Lung (tissue), 12 donors: ENCODE measurements around the gene LANCL3. TPM values are rescaled to one million over a fixed set of nuclear protein-coding genes. Genes with fewer than 3 reads are reported as not detected.
A peak's percentile ranks its signal among the peaks of the same experiment; 100 is the strongest.

Source experiments
- ATAC-seq: fragments of 200-7000 bp; cut with Tn5 transposase; one replicate; pipeline ENCODE4 v1.9.1; 2020; ENCODE audit warnings: moderate number of reproducible peaks; ENCODE audit not compliant: insufficient read depth, low FRiP score
- DNase-seq, 3 donors: peaks; one replicate each; pipeline ENCODE4 v3.0.0-alpha.2; 2013 to 2017
- H3K27ac ChIP-seq, 2 donors: one replicate each; pipeline ENCODE4 v1.5.1; 2013; ENCODE audit warnings: mild to moderate bottlenecking in 2 of 2, moderate library complexity in 2 of 2, control low read depth in 1 of 2, inconsistent platforms in 1 of 2, low read depth in 1 of 2, low read length in 1 of 2
- H3K27me3 ChIP-seq, 3 donors: one replicate each; pipeline ENCODE4 v1.5.1; 2013; ENCODE audit warnings: low read length in 2 of 3; ENCODE audit not compliant: control insufficient read depth in 3 of 3, insufficient read depth in 3 of 3
- H3K36me3 ChIP-seq, 4 donors: one replicate each; pipeline ENCODE4 v1.5.1; 2013; ENCODE audit warnings: low read length in 4 of 4, mild to moderate bottlenecking in 1 of 4, moderate library complexity in 1 of 4; ENCODE audit not compliant: control insufficient read depth in 4 of 4, insufficient read depth in 4 of 4
- H3K4me1 ChIP-seq, 5 donors: one replicate each; pipeline ENCODE4 v1.5.1; 2013; ENCODE audit warnings: low read length in 5 of 5, mild to moderate bottlenecking in 2 of 5, moderate library complexity in 1 of 5; ENCODE audit not compliant: control insufficient read depth in 5 of 5, insufficient read depth in 5 of 5
- H3K4me3 ChIP-seq: one replicate; pipeline ENCODE4 v1.5.1; 2013; ENCODE audit warnings: mild to moderate bottlenecking, control low read depth, moderate library complexity
- H3K9ac ChIP-seq, 2 donors: one replicate each; pipeline ENCODE4 v1.5.1; 2013; ENCODE audit warnings: low read length in 2 of 2, control low read depth in 1 of 2; ENCODE audit not compliant: insufficient read depth in 1 of 2
- H3K9me3 ChIP-seq, 4 donors: one replicate each; pipeline ENCODE4 v1.5.1; 2013; ENCODE audit warnings: low read length in 3 of 4, mild to moderate bottlenecking in 1 of 4, moderate library complexity in 1 of 4; ENCODE audit not compliant: control insufficient read depth in 4 of 4, insufficient read depth in 3 of 4
- CTCF ChIP-seq: IDR thresholded peaks from 2 replicates; pipeline ENCODE4 v1.5.1; 2012; ENCODE audit warnings: mild to moderate bottlenecking; ENCODE audit errors: control extremely low read depth, extremely low read depth
- WGBS, 2 donors: extraction: QIAGEN DNeasy Blood & Tissue Kit; methylation state at CpG; one replicate each; pipeline ENCODE4 v1.1.7; 2013; 5-methylcytosine and 5-hydroxymethylcytosine counted together
- polyA plus RNA-seq, 2 donors: library from polyadenylated mRNA; stranded (reverse); fragments of 200-250 nt; gene quantifications; one replicate each; pipeline ENCODE4 v1.2.1, GENCODE V29; 2013
- total RNA-seq, 2 donors: library from RNA; depleted of rRNA in 1 of 2; stranded (reverse); fragments of >200 nt in 1 of 2; gene quantifications; one replicate each; pipeline ENCODE4 v1.2.1, GENCODE V29; 2014 to 2021
- donor health status: control.
- donor health status: control.
- donor health status: Bipolar disorder and iron deficiency.
- donor health status: healthy.
- donor health status: DM: yes; HTN: yes; CAD: no.

LANCL3 gene
- total and polyA plus RNA-seq, 4 donors: 0.43 to 10.7 (median 1.4) TPM

GRCh38 chrX:37608156-37608555 lies 36.7 kb downstream of the LANCL3 start:
- TF ChIP-seq CTCF: no peak
- Histone ChIP-seq H3K4me3 (no peak overlapping the region), H3K9ac (no peak overlapping the region), H3K4me1 (no peaks in the 10 kb centered on the region), H3K27ac (no peak overlapping the region), H3K27me3 (peaks cover 5 to 14% (median 9%) of the 10 kb centered on the region in 3 donors), H3K9me3 (no peaks in the 10 kb centered on the region), H3K36me3 (no peaks in the 10 kb centered on the region)
- 60 to 93% methylated on average over 2 of the region's 2 CpGs for WGBS, 2 donors
- ATAC-seq (no peak), DNase-seq (no peak)

GRCh38 chrX:37609727-37610126 lies 38.3 kb downstream of the LANCL3 start:
- H3K4me3 ChIP-seq: no peak overlapping the region
- no peak for TF ChIP-seq CTCF
- no peaks in the 10 kb centered on the region for H3K9me3 ChIP-seq
- no peak overlapping the region for H3K9ac ChIP-seq
- H3K36me3 ChIP-seq: no peaks in the 10 kb centered on the region
- H3K4me1 ChIP-seq: no peaks in the 10 kb centered on the region
- no peak overlapping the region for H3K27ac ChIP-seq
- DNase-seq: peak in 1 of 3 donors; percentile 9
- peaks cover 5 to 8% (median 6%) of the 10 kb centered on the region in 3 donors for H3K27me3 ChIP-seq
- 87 to 91% methylated on average over 1 of the region's 1 CpG for WGBS, 2 donors
- ATAC-seq: no peak

GRCh38 chrX:37613933-37614332 lies 42.5 kb downstream of the LANCL3 start:
- TF ChIP-seq CTCF: no peak
- peaks cover 5 to 14% (median 12%) of the 10 kb centered on the region in 3 donors for H3K27me3 ChIP-seq
- H3K4me1 ChIP-seq: no peaks in the 10 kb centered on the region
- DNase-seq: no peak
- WGBS, 2 donors: 66 to 79% methylated on average over 1 of the region's 1 CpG
- H3K9me3 ChIP-seq: no peaks in the 10 kb centered on the region
- no peak overlapping the region for H3K9ac ChIP-seq
- ATAC-seq: no peak
- no peaks in the 10 kb centered on the region for H3K36me3 ChIP-seq
- no peak overlapping the region for H3K4me3 ChIP-seq
- no peak overlapping the region for H3K27ac ChIP-seq

GRCh38 chrX:37627602-37628001 lies 56.1 kb downstream of the LANCL3 start:
- DNase-seq (no peak), ATAC-seq (no peak)
- Histone ChIP-seq H3K9me3 (peaks cover 0 to 2% (median 0%) of the 10 kb centered on the region in 4 donors), H3K27me3 (peaks cover 0 to 4% (median 0%) of the 10 kb centered on the region in 3 donors), H3K9ac (no peak overlapping the region), H3K4me3 (no peak overlapping the region), H3K27ac (no peak overlapping the region), H3K36me3 (no peaks in the 10 kb centered on the region), H3K4me1 (no peaks in the 10 kb centered on the region)
- 78 to 79% methylated on average over 1 of the region's 1 CpG for WGBS, 2 donors
- TF ChIP-seq CTCF: no peak
